SHP77 treated with DMSO at 0.1 percent for 48 hours (cell line): ENCODE data around the gene TENT5A.
A peak's percentile ranks its signal among the peaks of the same experiment; 100 is the strongest.

Source experiments
- DNase-seq: peaks from one replicate; lab custom pipeline; 2025; lab: John Stamatoyannopoulos, UW

TENT5A gene

GRCh38 chr6:81713205-81713604 lies 39.3 kb downstream of the TENT5A start:
- no peak for DNase-seq

GRCh38 chr6:81708113-81708699 lies 44.3 kb downstream of the TENT5A start:
- no peak for DNase-seq

- DNase-seq = no peak
Measured at GRCh38 chr6:81704700-81705099, 47.8 kb downstream of the TENT5A start.

- DNase-seq = no peak
Measured at GRCh38 chr6:81700414-81700813, 52.1 kb downstream of the TENT5A start.

GRCh38 chr6:81697559-81697958 lies 54.9 kb downstream of the TENT5A start:
- no peak for DNase-seq

GRCh38 chr6:81696524-81696923 lies 56.0 kb downstream of the TENT5A start:
- DNase-seq = peak; percentile 95
